Stimulated activated CD8-positive, alpha-beta memory T cell treated with anti-CD3 and anti-CD28 coated beads, Interleukin-7, amount 100 ng/mL, for 48 hours (primary cell): Measurements from ENCODE around the gene WDR62.
A peak's percentile ranks its signal among the peaks of the same experiment; 100 is the strongest.

Experiments used
- DNase-seq, 2 donors: peaks; one replicate each; pipeline ENCODE4 v3.0.0-alpha.2; 2020; ENCODE audit warnings: low read depth in 1 of 2; ENCODE audit errors: extremely low read depth in 1 of 2

The WDR62 gene

GRCh38 chr19:36054733-36055686 lies at the start of gene WDR62:
TSS of gene WDR62 (plus strand) at chr19:36054897. CDS start at chr19:36054972, 75 bp downstream.
- peak; percentile 92 to 95 for DNase-seq

- DNase-seq: no peak
Measured at GRCh38 chr19:36006955-36007354, 47.7 kb upstream of the WDR62 start.

- no peak for DNase-seq
Measured at GRCh38 chr19:36008336-36008978, 46.2 kb upstream of the WDR62 start, which contains the start of gene SYNE4. TSS of gene SYNE4 (minus strand) at chr19:36008813. CDS start at chr19:36008681, 132 bp downstream.

DNA sequence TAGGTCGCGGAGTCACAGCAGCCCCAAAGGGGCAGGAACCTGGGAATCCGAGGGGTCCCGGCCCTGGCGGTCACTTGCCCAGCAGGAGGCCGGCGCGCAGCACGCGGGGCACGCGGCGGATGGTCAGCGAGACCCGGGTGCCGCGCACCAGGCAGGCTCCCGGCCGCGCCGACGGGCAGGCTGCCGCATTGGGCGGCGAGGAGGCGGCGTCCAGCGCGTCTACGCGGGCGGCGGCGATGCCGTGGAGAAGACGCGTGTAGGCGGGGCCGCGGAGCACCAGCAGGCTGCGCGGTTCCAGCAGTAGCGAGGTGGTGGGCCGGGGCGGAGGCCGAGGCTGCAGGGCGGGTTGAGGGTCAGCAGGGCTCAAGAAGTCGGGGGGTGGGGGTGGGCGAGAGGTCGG lies 45.5 kb upstream of the WDR62 start:
- no peak for DNase-seq

DNA sequence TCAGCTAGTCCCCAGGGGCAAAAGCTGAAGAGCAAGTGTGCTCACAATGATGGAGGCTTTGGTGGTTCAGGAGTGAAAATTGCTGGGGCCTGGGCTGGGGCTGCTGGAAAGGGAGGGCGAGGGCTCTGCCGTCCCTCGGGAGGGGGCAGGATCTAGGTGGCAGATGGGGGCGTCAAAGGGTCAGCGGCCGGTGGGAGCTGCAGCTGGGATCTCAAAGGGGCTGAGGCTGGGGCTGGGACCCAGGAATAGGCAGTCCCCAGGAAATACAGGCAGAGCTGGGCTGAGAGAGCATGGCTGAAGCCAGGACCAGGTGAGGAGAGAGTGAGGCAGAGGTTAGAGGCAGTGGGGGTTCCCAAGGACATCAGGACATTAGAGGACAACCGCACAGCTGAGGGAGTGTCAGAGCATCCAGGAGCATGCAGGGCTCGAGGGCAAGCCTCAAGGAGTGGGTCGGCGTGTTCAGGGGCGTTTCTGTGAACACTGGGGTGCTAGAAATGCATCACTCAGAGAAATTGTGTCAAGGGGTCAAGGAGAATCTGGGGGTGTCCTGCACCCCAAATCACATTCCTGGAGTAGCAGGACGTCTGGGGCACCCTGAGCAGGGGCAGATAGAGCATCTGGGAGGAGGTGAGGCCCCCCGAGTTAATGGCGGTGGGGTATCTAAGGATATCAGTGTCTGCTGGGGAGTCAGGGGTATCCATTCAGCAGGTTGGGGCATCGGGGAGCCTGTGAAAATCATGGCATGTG lies 44.9 kb upstream of the WDR62 start:
- no peak for DNase-seq

- no peak for DNase-seq
Measured at GRCh38 chr19:36010402-36010801, 44.3 kb upstream of the WDR62 start.

DNA sequence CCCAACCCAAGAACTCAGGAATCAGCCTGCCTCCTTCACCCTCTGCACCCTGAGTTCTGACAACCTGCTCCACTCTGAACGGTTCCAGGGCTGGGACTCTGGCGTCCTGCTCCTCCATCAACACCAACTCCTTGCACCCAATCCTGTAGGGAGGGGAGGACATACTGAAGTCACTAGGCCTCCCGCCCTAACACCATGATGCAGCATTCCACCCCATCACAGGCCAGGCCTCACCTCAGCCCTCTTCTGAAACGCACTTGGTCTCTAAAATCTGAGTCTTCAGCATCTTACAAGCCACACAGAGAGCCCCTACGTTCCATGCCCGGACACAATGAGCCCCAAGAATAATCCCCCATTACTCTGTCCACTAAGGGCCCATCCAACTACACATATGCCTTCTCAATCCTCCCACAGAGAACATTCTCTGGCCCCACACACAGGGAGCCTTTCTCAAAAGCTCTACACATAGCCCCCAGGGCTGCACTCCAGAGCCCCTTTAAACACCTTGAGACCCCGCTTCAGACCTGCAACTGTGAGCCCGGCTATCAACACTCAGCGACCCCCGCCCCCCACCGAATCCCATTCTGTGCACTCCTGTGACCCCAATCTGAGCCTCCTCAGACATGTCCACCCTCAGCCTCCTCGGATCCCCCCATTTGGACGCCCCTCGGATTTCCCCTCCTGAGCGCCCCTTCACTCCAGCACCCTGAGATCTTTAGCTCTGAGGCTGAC lies 41.3 kb upstream of the WDR62 start:
- DNase-seq: no peak

DNA sequence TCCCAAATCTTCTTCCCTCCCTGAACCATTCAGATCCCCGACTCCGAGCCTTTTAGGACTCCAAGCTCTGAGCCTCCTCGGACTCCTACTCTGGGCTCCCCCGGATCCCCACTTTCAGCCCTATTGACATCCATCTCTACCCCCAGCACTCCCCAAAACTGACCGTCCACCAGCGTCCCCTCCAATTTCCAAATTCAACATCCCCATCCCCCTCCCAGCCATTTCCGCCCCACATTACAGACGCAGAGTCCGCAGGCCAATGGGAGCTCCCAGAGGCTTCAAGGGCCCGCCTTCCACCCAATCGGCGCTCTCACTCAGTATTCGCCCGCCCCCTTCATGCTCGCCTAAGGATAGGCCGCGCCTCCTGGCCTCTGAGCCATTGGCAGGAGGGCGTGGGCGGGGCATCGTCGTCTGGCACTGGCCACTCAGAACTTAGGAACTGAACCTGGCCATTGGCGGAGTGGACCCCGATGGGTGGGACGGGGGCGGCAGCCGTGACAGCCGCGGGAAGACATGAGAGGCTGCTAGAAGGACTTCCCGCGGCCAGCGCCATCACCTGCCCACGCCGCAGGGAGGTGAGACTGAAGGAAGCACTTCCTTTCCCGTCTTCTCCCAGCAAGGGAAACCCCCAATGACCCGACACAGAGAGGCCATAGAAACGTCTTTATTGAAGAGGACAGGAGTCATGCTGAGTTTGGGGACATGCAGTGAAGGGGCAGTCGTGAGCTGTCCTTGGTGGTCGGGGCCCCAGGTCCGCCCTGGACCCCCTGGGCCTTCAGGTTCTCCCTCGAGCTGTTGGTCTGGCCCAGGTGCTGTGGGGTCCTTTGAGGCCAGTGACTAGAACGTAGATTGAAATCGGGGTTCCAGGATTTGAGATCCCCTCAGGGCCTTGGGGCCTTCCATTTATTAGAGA lies 40.4 kb upstream of the WDR62 start, which contains the start of gene ALKBH6:
Gene ALKBH6, minus strand, starts transcription at position 202 of the 913 bp plus-strand sequence. CDS start 816 bp downstream, outside the sequence.
- peak; percentile 100 for DNase-seq

DNA sequence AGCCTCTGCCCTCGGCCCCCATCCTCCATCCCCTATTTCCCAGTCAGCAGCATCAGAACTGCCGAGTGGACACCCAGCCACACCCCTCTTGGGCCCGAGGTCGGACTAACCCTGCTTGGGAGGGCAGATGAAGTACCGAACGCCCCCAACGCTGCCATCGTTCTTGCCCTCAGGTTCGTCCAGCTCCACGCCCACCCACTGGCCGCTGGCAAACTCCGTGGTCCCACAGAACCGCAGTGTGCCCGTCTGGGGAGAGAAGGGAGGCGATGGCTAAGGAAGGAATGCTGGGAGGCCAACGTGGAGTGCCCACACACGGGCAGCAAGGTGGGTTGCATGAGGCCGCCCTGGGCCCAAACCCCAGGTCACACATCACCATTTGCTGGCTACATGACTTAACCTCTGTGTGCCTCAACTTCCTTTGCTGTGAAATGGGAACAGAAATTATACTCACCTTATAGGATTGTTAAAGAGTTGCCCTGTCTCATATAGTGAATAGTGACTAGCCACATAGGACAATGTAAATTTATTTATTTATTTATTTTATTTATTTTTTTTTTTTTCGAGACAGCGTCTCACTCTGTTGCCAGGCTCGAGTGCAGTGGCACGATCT lies 35.5 kb upstream of the WDR62 start:
- DNase-seq: no peak

DNA sequence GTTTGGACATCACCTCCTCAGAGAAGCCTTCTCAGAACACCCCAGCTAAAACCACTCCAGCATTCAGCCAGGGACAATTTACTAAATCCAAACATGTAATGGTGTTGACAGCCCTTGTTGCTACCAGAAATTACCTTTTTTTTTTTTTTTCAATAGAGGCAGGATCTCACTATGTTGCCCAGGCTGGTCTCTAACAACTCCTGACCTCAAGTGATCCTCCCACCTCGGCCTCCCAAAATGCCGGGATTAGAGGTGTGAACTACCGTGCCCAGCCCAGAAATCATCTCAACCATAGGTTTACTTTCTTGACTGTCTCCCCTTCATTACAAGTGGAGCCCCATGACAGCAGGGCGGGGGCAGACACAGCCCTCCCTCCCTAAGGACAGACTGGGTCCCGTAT lies 31.3 kb upstream of the WDR62 start:
- DNase-seq: no peak

DNA sequence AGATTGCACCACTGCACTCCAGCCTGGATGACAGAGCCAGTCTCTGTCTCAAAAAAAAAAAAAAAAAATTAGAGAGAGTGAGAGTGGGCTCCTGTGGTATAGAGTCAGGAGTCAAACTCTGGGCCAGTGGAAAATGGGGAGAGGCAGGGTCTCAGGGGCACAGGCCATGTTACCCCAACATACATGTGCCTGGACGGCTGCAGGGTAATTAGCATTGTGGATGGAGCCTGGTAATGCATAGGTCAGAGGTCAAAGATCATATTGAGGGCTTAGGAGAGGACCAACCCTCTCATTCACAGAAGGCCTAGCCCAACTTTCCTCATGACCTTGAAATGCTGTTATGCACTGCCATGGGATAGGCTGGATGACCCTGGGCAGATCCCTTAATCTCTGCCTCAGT lies 29.2 kb upstream of the WDR62 start:
- no peak for DNase-seq

- DNase-seq: no peak
Measured at GRCh38 chr19:36026091-36026876, 28.4 kb upstream of the WDR62 start.

- no peak for DNase-seq
Measured at GRCh38 chr19:36027696-36028095, 27.0 kb upstream of the WDR62 start.

DNA sequence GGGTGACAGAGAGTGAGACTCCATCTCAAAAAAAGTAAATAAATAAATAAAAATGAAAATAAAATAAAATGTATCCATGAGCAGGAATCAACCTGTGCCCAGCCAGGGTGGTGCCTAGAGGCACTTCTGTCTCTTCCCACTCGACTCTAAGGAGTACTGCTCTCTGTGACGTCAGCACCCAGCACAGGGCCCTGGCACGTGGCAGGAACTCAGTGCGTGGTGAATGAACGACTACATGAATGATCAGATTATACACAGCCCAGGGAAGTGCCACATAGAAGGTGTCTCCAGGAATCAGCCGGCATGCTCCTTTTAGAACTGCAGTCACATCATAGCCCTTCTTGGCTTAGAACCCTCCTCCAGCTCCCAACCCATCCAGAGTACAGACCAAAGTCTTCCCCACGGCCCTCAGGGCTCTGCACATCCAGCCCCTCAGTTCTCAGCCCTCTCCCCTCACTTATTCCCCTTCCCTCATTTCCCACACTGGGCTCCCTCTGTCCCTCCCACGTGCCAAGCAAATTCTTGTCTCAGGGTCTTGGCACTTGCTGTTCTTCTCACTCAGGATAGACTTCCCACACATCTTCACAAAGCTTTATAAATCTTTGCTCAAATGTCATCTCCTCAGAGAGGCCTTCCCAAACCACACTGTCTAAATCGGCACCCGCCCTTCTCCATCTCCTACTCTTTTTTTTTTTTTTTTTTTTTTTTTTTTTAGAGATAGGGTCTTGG lies 26.2 kb upstream of the WDR62 start:
- DNase-seq: no peak

DNA sequence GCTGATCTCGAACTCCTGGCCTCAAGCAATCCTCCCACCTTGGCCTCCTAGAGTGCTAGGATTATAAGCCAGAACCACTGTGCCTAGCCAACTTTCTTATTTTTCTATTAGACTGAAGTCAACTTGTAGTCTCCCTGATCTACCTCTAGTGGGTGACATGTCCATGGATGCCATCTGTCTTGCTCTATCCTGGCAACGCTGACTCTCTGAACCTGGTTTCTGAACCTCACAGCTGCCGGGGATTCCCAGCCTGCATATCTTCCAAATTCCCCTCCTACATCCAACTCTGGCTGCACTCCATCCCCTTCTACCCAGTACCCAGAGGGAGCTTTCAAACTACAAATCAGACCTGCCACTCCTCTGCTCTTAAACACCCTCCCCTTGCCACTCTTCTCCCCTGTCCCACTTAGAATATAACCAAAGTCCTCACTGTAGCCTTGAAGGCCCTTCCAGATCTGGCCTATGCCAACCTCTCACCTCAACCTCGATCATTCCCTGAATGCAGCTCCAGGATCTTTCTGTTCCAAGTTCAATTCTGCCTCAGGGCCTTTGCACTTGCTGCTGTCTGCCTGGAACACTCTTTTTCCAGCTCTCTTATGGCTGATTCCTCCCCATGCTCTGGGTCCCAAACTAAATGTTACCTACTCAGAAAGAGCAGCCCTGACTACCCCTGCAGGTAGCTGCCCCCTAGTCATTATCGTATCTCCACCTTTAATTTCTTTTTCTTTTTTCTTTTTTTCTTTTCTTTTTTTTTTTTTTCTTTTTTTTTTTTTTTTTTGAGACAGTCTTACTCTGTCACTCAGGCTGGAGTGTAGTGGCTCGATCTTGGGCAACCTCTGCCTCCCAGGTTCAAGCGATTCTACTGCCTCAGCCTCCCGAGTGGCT lies 24.2 kb upstream of the WDR62 start:
- DNase-seq: no peak

DNA sequence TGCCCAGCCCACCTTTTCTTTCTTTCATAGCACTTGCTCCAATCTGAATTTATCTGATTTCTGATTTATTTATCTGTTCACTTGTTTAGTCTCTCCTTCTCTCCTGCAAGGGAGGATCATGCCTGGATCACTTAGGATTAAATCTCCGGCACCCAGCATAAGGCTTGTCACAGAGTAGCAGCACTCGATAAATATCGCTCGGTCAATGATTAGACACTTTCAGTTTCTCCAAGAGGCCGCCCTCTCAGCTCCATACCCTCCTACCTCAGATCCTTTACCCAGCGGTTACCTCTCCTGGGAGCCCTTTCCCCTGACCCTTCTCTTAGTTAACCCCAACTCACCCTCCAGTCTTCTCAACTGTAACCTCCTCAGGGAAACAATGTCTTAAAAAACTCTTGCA lies 23.4 kb upstream of the WDR62 start:
- DNase-seq: no peak
